Measurements from ENCODE around the gene XK.
A peak's percentile ranks its signal among the peaks of the same experiment; 100 is the strongest.
"Not testable (repeated sequence)": the region's sequence is repeated elsewhere in the genome, so short reads cannot be mapped to it uniquely, and the experiment has no call there.

XK gene

GRCh38 chrX:37685381-37686359, at the start of gene XK:
Gene XK, plus strand, starts transcription at chrX:37685791. Its CDS starts 171 bp downstream, at chrX:37685962.
- peak; percentile 48 for DNase-seq (ENCODE audit: low read depth, low spot score)

- DNase-seq (ENCODE audit: low read depth, low spot score): no peak
Measured at GRCh38 chrX:37638047-37638446, 47.5 kb upstream of the XK start.

GRCh38 chrX:37640142-37640541, 45.4 kb upstream of the XK start:
- no peak for DNase-seq (ENCODE audit: low read depth, low spot score)

- no peak for DNase-seq (ENCODE audit: low read depth, low spot score)
Measured at GRCh38 chrX:37641859-37642258, 43.7 kb upstream of the XK start.

GRCh38 chrX:37644381-37645305, 40.9 kb upstream of the XK start:
- DNase-seq (ENCODE audit: low read depth, low spot score): peak; percentile 13

- DNase-seq (ENCODE audit: low read depth, low spot score): no peak
Measured at GRCh38 chrX:37646254-37646653, 39.3 kb upstream of the XK start.

GRCh38 chrX:37650879-37651278, 34.7 kb upstream of the XK start:
- not testable (repeated sequence) for DNase-seq (ENCODE audit: low read depth, low spot score)

- no peak for DNase-seq (ENCODE audit: low read depth, low spot score)
Measured at GRCh38 chrX:37651921-37652452, 33.6 kb upstream of the XK start.

GRCh38 chrX:37652589-37653231, 32.9 kb upstream of the XK start:
- no peak for DNase-seq (ENCODE audit: low read depth, low spot score)

- no peak for DNase-seq (ENCODE audit: low read depth, low spot score)
Measured at GRCh38 chrX:37653397-37654085, 32.0 kb upstream of the XK start.

GRCh38 chrX:37658343-37659030, 27.1 kb upstream of the XK start:
- DNase-seq (ENCODE audit: low read depth, low spot score): no peak

GRCh38 chrX:37659047-37659446, 26.5 kb upstream of the XK start:
- DNase-seq (ENCODE audit: low read depth, low spot score): no peak

GRCh38 chrX:37662181-37662580, 23.4 kb upstream of the XK start:
- no peak for DNase-seq (ENCODE audit: low read depth, low spot score)

GRCh38 chrX:37666516-37666915, 19.1 kb upstream of the XK start:
- no peak for DNase-seq (ENCODE audit: low read depth, low spot score)

GRCh38 chrX:37667141-37667540, 18.4 kb upstream of the XK start:
- DNase-seq (ENCODE audit: low read depth, low spot score): no peak

GRCh38 chrX:37672563-37672962, 13.0 kb upstream of the XK start:
- DNase-seq (ENCODE audit: low read depth, low spot score): no peak

- no peak for DNase-seq (ENCODE audit: low read depth, low spot score)
Measured at GRCh38 chrX:37676811-37677210, 8.8 kb upstream of the XK start.

- DNase-seq (ENCODE audit: low read depth, low spot score): no peak
Measured at GRCh38 chrX:37677243-37677642, 8.3 kb upstream of the XK start.

GRCh38 chrX:37677765-37678164, 7.8 kb upstream of the XK start:
- DNase-seq (ENCODE audit: low read depth, low spot score): no peak

- no peak for DNase-seq (ENCODE audit: low read depth, low spot score)
Measured at GRCh38 chrX:37678574-37678973, 7.0 kb upstream of the XK start.
